ENCODE results near the gene PTBP1.

The PTBP1 gene

DNA sequence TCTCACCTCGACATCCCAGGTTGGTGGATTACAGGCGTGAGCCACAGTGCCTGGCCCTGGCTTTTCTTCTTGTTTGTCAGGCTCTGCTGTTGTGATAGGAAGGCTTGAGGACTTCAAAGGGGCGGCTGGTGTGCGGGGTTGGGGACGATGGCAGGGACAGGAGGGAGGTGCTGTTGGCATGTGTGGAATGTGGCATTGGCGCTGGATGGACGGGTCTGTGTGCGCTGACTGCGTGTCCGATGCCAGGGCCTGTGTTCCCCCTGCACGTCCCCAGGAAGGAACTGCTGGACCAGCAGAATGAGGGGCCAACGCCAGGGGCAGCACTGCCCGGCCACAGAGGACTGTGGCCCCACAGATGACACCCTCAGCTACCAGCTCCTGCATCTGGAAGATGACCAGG, 12.7 kb upstream of the PTBP1 start:
- no peak overlapping the region for H3K27ac ChIP-seq
- TF ChIP-seq ZFX (IDR thresholded peaks at IDR 0.05) (no peak), CTCF (conservative IDR thresholded peaks at IDR 0.05) (no peak)

DNA sequence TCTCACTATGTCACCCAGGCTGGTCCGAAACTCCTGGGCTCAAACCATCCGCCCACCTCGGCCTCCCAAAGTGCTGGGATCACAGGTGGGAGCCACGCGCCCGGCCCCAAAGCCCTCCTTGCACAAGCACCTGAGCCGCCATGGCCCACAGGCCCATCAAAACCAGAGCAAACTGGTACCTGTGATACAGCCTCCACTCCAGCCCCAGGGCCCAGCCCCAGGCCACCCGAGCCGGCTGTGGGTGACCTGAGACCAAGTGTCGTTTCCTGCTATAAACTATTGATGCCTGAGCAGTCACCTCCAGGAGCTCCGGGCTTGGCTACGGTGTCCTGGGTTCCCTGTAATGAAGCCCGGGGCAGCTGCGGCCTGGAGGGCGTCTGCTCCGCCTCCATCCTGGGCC, 9.7 kb upstream of the PTBP1 start:
- TF ChIP-seq CTCF (conservative IDR thresholded peaks at IDR 0.05) (no peak), ZFX (IDR thresholded peaks at IDR 0.05) (no peak)
- no peak overlapping the region for H3K27ac ChIP-seq

GRCh38 chr19:788686-788982, 8.6 kb upstream of the PTBP1 start:
- no peak overlapping the region for H3K27ac ChIP-seq
- TF ChIP-seq ZFX (IDR thresholded peaks at IDR 0.05): no peak
- no peak for TF ChIP-seq CTCF (conservative IDR thresholded peaks at IDR 0.05)

DNA sequence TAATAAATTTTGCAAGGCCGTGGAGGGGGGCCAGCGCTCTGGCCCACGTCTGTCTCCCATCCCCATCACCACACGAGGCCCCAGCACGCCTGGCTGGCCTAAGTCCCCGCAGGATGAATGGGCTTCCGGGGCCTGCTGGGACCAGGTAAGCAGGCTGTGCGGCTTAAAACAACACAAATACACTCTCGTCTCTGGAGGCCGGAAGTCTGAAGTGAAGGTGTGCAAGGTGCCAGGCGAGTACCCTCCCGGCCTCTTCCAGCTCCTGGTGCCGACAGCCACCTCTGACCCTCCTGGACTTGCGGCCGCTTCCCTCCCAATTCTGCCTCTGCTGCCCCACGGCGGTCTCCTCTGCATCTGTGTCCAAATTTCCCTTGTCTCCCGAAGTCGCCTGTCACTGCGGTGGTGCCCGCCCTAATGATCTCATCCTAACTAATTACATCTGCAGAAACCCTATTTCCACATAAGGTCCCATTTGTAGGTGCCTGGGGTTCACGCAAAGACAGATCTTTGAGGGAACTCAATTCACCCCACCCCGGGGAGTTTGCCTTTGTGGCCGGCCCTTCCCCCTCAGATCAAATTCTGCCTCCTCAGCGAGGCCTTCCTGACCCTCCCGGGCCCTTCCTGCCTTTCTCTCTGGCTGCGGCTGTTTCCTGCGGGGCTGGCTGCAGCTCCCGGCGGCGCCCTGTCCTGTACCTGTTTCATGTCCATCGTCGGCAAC, 8.1 kb upstream of the PTBP1 start:
- TF ChIP-seq ZFX (IDR thresholded peaks at IDR 0.05): no peak
- TF ChIP-seq CTCF (conservative IDR thresholded peaks at IDR 0.05): no peak
- no peak overlapping the region for H3K27ac ChIP-seq

GRCh38 chr19:789701-790060, 7.6 kb upstream of the PTBP1 start:
- no peak for TF ChIP-seq ZFX (IDR thresholded peaks at IDR 0.05)
- TF ChIP-seq CTCF (conservative IDR thresholded peaks at IDR 0.05): no peak
- H3K27ac ChIP-seq: no peak overlapping the region

DNA sequence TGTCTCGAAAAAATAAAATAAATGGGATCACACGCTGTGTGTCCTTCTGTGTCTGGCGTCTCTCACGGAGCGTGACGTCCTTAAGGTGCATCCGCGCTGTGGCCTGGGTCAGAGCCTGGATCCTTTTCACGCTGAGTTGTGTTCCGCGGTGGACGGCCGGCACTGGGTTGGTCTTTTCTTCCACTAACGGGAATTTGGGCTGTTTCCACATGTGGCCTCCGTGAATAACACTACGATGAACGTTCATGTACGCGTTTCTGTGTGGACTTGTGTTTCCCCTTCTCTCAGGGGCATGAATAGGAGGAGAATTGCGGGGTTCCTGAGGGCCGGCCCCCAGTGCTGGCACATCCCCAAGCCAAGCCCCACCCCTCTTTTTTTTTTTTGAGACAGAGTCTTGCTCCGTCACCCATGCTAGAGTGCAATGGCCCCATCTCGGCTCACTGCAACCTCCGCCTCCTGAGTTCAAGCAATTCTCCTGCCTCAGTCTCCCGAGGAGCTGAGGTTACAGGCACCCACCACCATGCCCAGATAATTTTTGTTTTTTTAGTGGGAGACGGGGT, 6.2 kb upstream of the PTBP1 start:
- no peak overlapping the region for H3K27ac ChIP-seq
- TF ChIP-seq ZFX (IDR thresholded peaks at IDR 0.05) (no peak), CTCF (conservative IDR thresholded peaks at IDR 0.05) (no peak)

GRCh38 chr19:791567-792305, 5.5 kb upstream of the PTBP1 start:
- no peak overlapping the region for H3K27ac ChIP-seq
- TF ChIP-seq CTCF (conservative IDR thresholded peaks at IDR 0.05) (no peak), ZFX (IDR thresholded peaks at IDR 0.05) (no peak)

Data from C4-2B (cell line).